Sigmoid colon (tissue), 4 donors: Measurements from ENCODE around the gene NTHL1.

Experiments
- CTCF ChIP-seq, 4 experiments: fragments of 450-650 bp in 3 of 4; fragments of 200-600 bp in 1 of 4; IDR thresholded peaks; one replicate each; pipeline ENCODE4 v1.5.1; 2016 to 2019; ENCODE audit warnings: antibody characterized with exemption in 4 of 4, mild to moderate bottlenecking in 3 of 4, moderate library complexity in 2 of 4
- POLR2A ChIP-seq, 2 donors: fragments of 450-650 bp; IDR thresholded peaks; one replicate each; pipeline ENCODE4 v1.6.1; 2016; ENCODE audit warnings: antibody characterized with exemption in 2 of 2, mild to moderate bottlenecking in 2 of 2, moderate library complexity in 2 of 2
- POLR2AphosphoS5 ChIP-seq, 4 donors: sonication (generic); formaldehyde crosslinking; IDR thresholded peaks; one replicate each; pipeline ENCODE4 v1.6.1; 2017; ENCODE audit warnings: antibody characterized with exemption in 4 of 4

- no peak for TF ChIP-seq CTCF (IDR thresholded peaks at IDR 0.05)
- no peak for TF ChIP-seq POLR2AphosphoS5 (IDR thresholded peaks at IDR 0.05)
- TF ChIP-seq POLR2A (IDR thresholded peaks at IDR 0.05): no peak
Observed at GRCh38 chr16:1999866-2000514, 47.6 kb downstream of the NTHL1 start.
